ENCODE measurements around the gene PDE6B.
A peak's percentile ranks its signal among the peaks of the same experiment; 100 is the strongest.

The PDE6B gene

DNA sequence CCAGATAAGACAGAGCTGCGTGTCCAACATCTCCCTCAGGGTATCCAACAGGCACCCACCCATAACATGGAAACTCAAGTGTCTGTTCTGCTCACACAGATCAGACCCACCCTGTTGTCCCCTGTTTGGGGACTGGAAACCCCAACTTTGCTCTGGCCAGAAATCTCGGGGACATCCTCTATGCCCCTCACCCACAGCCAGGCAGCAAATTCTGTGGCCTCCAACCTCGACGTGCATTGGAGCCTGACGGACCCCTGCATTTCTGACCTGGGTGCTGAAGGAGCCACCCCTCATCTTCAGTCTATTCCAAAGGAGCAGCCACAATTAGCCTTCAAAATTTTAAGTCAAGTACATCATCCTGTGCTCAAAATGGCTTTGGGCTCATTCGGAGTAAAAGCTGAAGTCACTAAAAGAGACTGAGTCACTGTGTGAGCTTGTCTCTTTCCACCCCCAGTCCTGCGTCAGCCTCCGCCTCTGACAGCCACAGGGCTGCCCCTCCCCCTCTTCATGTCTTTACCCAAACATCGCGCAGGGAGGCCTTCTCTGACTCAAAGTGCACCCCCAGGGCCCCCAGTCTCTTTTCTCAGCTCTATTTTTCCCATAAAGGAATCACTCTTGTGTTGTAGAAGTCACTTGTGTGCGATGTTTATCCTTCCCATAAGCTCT is 24.4 kb upstream of the PDE6B start:
- DNase-seq (ENCODE audit: low spot score), result no peak

DNA sequence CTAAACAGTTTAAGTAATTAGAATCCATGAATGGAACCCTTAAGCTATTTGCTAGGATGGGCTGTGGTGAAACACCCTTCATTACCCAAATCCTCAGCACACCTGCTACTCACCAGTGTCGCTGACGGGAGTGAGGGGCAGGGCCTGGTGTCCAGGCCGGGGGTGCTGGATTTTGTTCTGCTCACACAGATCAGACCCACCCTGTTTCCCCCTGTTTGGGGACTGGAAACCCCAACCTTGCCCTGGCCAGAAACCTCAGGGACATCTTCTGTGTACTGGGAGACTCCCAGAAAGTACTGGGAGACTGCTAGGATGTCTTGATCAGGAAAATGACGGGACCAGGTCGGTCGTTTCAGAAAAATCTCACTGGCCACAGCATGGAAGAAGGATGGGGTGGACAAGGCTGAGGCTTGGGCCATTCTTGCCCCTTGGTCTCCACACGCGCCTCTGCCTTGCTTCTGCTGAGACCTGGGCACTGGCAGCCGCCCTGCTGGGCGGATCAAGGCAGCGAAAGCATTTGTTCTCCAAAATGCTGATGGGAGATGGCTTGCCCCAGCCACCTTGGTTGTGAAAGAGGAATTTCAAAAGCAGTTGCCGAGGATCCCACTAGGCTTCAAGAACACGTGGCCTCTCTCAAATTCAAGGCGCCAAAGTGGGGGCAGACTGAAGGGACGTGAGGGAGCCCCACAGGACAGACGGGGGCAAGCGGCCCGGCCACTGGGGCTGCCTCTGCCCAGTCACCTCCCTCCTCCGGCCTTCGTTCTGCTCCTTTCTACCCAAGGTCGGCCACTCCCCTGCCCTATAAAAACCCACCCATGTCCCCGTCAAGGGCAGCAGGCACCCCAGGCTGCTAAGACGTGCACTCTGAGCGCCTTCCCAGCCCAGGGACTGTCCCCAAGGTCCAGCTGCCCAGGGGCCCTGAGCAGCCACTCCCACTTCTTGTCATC is 23.5 kb upstream of the PDE6B start:
- no peak for DNase-seq (ENCODE audit: low spot score)

DNA sequence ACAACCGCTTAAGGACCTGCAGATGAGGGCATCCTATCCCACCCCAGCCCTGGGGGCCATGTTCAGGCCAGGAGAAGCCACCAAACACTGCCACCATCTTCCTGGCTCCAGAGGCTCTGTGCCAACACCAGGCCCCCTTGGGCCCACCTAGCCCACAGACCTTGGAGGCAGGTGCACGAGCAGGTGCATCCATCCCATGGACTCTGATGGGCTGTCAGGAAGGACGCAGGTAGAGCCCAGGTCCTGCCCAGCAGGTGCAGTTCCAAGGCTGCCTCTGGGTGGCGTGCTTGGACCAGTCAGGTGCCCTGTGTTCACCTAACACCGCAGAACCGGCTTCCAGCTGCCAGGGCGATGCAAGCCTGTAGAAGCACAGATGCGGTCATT is 22.8 kb upstream of the PDE6B start:
- DNase-seq (ENCODE audit: low spot score), result no peak

DNA sequence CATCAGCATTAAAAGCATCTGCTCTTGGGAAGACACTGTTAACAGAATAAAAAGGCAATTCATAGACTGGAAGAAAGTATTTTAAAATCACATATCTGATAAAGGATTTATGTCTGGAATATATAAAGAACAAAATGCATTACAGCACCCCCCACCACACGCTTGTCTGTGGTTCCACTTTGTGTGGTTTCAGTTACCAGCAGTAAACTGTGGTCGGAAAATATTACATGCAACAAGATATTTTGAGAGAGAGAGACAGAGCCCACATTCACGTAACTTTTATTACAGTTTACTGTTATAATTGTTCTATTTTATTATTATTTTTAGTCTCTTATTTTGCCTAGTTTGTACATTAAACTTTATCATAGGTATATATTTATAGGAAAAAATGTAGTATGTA is 21.2 kb upstream of the PDE6B start:
- DNase-seq (ENCODE audit: low spot score), result no peak

DNA sequence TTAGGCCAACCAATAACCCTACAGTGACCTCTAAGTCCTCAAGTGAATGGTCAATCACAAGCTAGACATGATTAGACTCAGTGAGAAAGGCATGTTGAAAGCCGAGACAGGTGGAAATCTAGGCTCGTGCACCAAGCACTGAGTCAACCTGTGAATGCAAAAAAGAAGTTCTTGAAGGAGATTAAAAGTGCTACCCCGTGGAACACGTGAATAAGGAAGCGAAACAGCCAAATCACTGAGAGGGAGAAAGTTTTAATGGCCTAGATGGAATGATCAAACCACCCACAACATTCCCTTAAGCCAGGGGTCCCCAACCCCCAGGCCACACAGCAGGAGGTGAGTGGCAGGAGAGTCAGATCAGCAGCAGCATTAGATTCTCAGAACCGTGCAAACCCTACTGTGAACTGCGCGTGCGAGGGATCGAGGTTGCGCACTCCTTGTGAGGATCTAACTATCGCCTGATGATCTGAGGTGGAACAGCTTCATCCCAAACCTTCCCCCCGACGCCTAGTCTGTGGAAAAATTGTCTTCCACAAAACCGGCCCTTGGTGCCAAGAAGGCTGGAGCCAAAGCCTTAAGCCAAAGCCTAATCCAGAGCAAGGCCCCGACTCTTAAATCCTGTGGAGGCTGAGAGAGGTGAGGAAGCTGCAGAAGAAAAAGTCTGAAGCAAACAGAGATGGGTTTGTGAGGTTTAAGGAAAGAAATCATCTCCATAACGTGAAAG is 19.5 kb upstream of the PDE6B start:
- no peak for DNase-seq (ENCODE audit: low spot score)

GRCh38 chr4:608236-608635 is 17.1 kb upstream of the PDE6B start:
- no peak for DNase-seq (ENCODE audit: low spot score)

DNA sequence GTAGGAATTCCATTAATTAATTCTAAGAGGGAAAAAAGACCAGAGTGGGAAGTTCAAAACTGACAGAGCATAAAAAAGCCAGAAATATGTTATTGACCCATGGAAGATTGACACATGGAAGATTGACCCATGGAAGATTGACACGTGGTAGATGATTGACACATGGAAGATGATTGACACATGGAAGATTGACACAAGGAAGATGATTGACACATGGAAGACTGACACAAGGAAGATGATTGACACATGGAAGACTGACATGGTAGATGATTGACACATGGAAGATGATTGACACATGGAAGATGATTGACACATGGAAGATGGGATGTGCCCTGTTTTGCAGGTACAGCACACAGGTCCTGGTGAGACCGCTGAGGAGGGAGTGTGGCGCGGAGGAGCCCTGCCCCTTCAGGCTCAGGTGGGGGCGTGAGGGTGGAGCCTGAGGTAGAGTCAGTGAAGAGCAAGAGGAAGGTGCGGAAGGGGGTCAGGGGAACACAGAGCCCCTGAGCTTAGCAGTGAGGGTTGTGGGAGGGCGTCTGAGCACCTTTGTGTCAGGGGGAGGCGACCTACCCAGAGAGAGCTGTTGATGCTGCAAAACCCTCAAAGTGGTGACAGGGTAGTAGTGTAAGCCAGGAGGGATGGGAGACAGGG is 15.8 kb upstream of the PDE6B start:
- no peak for DNase-seq (ENCODE audit: low spot score)

GRCh38 chr4:610411-611261 is 14.7 kb upstream of the PDE6B start:
- DNase-seq (ENCODE audit: low spot score), result peak; percentile 52

DNA sequence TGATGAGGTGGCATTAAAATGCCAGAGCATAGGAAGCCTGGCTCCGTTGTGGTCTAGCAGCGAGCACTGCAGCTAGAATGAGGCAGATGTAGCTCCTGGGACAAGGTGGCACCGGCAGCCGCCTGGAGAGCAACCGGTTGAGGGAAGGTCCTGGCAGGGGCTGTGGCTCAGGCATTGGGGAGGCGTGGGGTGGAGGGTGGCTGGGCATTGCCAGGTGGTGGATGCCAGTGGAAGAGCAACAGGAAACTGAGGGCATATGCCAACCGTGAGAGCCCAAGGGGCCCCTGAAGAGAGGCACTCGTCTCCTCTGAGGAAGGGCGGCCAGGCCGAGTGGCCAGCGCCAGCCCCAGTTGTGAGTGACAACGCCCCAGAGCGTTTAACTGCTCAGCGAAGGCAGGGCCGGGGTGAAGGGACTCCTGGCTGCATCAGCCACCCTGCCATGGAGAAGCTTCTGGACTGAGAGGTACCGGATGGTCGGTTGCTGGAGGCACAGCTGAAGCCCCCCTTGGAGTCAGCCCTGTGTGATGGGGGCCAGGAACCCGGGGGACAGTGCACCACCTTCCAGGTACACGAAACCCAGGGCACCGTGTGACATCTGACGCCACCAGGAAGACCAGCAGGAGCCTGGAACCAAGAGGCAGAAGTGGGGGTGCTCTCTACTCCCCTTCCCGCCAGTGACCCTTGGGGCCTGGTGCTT is 13.2 kb upstream of the PDE6B start:
- no peak for DNase-seq (ENCODE audit: low spot score)

DNA sequence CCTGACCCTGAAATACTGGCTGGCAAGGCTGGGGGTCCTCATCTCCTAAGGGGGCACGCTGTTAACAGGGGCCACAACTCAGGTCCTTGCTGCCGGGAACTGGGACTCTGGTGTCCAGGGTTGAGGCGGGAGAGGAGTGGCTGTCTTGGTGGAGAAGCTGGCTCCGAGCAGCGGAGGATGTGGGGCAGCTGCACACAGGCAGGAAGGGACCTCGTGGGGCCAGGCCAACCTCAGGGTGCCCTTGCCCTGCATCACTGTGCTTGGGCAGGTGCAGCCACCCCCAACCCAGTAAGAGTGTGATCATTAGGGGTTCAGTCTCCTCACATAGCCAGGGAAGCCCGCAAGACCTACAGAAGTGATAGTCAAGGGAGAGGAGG is 12.6 kb upstream of the PDE6B start:
- no peak for DNase-seq (ENCODE audit: low spot score)

- no peak for DNase-seq (ENCODE audit: low spot score)
Measured at GRCh38 chr4:613126-613525, 12.2 kb upstream of the PDE6B start.

- DNase-seq (ENCODE audit: low spot score), result no peak
Measured at GRCh38 chr4:616091-616490, 9.3 kb upstream of the PDE6B start.

DNA sequence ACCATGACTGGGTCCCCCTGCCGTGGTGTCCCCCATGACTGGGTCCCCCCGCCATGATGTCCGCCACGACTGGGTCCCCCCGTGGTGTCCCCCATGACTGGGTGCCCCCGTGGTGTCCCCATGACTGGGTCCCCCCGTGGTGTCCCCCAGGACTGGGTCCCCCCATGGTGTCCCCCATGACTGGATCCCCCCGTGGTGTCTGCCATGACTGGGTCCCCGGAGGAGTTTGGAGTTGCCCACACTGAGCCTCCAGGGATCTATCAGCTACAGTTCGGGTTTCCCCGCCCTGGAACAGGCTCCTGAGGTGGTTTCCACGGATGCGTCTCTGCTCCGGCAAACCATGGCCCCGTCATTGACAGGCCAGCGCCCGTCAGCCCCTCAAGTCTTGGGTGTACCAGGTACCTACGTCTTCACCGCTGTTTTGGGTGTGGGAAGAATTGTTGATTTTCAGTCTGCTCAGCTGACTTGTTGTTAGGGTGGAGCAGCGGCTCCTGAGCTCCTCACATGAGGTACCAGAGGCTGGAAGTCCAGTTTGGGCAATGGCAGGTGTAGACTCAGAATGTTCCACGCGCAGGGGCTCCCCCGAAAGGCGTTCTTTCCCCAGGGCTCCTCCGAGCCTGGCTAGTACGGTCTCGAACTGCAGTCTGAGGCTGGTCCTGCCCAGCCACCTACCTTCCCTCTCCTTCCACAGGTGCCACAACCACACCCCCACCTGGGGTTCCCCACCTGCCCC is 8.3 kb upstream of the PDE6B start:
- no peak for DNase-seq (ENCODE audit: low spot score)

GRCh38 chr4:617644-618641 is 7.4 kb upstream of the PDE6B start:
- DNase-seq (ENCODE audit: low spot score), result no peak

DNA sequence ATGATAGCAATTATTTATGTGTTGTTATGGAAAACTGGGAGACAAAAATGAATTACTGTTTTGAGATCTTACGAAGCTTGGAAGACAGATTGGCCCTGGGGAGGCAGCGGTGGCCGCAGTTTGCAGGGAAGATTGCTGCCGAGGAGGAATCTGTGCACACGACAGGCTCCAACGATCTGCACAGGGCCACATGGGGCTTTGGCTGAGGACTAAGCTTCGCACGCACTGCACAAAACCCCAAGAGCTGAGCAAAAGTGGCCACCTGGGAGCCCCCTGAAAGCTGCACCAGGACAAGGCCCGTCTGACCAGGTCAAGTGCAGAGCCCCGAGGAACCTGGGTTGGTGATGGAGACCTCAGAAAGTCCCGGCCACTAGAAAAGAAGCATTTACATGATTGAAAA is 5.2 kb upstream of the PDE6B start:
- no peak for DNase-seq (ENCODE audit: low spot score)

DNA sequence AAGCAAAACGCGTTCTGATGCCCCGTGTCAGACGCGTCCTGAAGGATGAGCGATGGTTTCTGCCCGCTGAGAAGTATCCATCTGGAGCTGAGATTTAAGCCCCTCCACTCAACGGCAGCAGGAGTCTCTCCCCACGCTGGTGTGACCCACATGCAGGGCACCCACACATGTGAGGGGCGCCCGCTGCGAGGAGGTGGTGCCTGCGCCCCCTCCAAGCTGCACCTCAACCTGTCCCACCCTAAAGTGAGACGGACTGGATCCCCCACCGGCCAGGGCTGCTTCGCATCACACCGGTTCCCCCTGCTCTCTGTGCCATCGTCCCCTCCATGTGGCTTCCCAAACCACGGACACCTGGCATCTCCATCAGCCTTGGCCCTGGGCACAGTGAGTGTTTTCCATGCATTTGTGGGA is 4.5 kb upstream of the PDE6B start:
- DNase-seq (ENCODE audit: low spot score), result no peak

- DNase-seq (ENCODE audit: low spot score), result no peak
Measured at GRCh38 chr4:621296-622070, 3.9 kb upstream of the PDE6B start.

Data from hepatic stellate cell (primary cell).